ENCODE results near the gene PTMA. TPM values are rescaled to one million over a fixed set of nuclear protein-coding genes. Genes with fewer than 3 reads are reported as not detected.

PTMA gene
- total and polyA plus RNA-seq, 9 of the 15 experiments (the other 6 are each of a cell fraction or from before 2014, with no cell fraction given), result 429 to 2,322 (median 1,578) TPM

DNA sequence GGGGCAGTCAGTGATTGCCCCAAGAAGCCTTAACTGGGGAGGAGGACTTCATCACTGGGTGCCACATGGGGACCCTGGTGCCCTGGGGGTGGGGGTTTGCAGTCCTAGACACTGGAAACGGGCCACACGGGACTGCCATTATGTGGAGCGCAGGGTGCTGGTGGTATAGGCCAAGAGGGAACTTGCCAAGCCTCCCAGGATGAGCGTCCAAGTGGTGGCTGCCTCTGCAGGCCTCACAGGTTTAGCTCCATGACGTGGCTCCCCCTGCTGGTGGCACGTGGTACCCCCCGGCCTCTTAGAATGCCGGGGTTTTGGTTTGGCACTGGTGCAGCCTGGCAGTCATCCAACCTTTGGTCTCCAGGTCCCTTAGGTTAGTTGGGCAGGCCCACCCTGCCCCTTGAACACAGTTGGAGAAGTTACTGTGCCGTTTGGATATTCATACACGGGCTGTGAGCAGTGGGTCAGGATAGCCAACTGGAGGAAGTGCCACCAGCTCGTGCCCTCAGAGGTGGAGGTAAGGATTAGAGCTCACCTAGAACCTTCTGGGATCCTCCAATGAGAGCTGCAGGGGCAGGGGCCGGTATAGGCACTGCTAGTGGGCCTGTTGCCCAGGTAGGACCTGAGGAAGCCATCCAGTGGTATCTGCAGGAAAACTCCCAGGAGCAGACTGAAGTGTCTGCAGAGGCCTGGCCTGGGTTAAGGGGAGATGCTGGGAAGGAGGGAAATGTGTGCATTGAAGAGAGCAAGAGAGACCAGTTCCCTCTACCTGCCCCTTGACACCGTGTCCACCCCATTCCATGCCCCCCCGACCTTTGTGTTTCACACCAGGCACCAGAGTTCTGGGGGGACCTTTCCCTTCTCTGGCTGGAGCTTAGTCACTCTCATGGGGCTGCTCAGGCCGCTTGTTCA lies 5.7 kb downstream of the PTMA start (continued):
- TF ChIP-seq, protein P1, sequence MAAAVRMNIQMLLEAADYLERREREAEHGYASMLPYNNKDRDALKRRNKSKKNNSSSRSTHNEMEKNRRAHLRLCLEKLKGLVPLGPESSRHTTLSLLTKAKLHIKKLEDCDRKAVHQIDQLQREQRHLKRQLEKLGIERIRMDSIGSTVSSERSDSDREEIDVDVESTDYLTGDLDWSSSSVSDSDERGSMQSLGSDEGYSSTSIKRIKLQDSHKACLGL (CRISPR knock-in tag; IDR thresholded peaks at IDR 0.05; ENCODE audit: borderline replicate concordance, poor library complexity, severe bottlenecking), result no peak
- TF ChIP-seq ZSCAN32 (CRISPR knock-in tag; IDR thresholded peaks at IDR 0.05) (no peak), SP2 (IDR thresholded peaks at IDR 0.05; ENCODE audit: extremely low read depth, low read depth, low read length, poor library complexity, severe bottlenecking) (no peak), ZNF589 (CRISPR knock-in tag; IDR thresholded peaks at IDR 0.05; ENCODE audit: low read depth) (no peak), LCOR (CRISPR knock-in tag; IDR thresholded peaks at IDR 0.05) (peak; percentile 60; the same call in 1 of the 2 replicates), GATAD2A (IDR thresholded peaks at IDR 0.05) (no peak), CREB1 (IDR thresholded peaks at IDR 0.05) (peak; percentile 31; the same call in 1 of the 2 replicates), CREB1 (CRISPR knock-in tag; IDR thresholded peaks at IDR 0.05) (peak; percentile 60; the same call in 1 of the 2 replicates), ZNF445 (CRISPR knock-in tag; IDR thresholded peaks at IDR 0.05; ENCODE audit: low read depth) (peak; percentile 68; the same call in 1 of the 2 replicates), ZBED1 (IDR thresholded peaks at IDR 0.05) (no peak), RFX7 (CRISPR knock-in tag; IDR thresholded peaks at IDR 0.05) (peak; percentile 77; the same call in 1 of the 2 replicates), ZNF282 (CRISPR knock-in tag; IDR thresholded peaks at IDR 0.05) (no peak), ERF (CRISPR knock-in tag; IDR thresholded peaks at IDR 0.05) (peak; percentile 92)
- TF ChIP-seq, protein P2, sequence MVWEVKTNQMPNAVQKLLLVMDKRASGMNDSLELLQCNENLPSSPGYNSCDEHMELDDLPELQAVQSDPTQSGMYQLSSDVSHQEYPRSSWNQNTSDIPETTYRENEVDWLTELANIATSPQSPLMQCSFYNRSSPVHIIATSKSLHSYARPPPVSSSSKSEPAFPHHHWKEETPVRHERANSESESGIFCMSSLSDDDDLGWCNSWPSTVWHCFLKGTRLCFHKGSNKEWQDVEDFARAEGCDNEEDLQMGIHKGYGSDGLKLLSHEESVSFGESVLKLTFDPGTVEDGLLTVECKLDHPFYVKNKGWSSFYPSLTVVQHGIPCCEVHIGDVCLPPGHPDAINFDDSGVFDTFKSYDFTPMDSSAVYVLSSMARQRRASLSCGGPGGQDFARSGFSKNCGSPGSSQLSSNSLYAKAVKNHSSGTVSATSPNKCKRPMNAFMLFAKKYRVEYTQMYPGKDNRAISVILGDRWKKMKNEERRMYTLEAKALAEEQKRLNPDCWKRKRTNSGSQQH (CRISPR knock-in tag; IDR thresholded peaks at IDR 0.05), result no peak
- TF ChIP-seq, protein P3, sequence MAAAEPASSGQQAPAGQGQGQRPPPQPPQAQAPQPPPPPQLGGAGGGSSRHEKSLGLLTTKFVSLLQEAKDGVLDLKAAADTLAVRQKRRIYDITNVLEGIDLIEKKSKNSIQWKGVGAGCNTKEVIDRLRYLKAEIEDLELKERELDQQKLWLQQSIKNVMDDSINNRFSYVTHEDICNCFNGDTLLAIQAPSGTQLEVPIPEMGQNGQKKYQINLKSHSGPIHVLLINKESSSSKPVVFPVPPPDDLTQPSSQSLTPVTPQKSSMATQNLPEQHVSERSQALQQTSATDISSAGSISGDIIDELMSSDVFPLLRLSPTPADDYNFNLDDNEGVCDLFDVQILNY (CRISPR knock-in tag; IDR thresholded peaks at IDR 0.05), result no peak
- TF ChIP-seq, protein P4, sequence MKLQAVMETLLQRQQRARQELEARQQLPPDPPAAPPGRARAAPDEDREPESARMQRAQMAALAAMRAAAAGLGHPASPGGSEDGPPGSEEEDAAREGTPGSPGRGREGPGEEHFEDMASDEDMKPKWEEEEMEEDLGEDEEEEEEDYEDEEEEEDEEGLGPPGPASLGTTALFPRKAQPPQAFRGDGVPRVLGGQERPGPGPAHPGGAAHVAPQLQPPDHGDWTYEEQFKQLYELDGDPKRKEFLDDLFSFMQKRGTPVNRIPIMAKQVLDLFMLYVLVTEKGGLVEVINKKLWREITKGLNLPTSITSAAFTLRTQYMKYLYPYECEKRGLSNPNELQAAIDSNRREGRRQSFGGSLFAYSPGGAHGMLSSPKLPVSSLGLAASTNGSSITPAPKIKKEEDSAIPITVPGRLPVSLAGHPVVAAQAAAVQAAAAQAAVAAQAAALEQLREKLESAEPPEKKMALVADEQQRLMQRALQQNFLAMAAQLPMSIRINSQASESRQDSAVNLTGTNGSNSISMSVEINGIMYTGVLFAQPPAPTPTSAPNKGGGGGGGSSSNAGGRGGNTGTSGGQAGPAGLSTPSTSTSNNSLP (IDR thresholded peaks at IDR 0.05; ENCODE audit: borderline replicate concordance, low read depth, low read length), result no peak
- TF ChIP-seq, protein P5, sequence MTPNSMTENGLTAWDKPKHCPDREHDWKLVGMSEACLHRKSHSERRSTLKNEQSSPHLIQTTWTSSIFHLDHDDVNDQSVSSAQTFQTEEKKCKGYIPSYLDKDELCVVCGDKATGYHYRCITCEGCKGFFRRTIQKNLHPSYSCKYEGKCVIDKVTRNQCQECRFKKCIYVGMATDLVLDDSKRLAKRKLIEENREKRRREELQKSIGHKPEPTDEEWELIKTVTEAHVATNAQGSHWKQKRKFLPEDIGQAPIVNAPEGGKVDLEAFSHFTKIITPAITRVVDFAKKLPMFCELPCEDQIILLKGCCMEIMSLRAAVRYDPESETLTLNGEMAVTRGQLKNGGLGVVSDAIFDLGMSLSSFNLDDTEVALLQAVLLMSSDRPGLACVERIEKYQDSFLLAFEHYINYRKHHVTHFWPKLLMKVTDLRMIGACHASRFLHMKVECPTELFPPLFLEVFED (CRISPR knock-in tag; conservative IDR thresholded peaks at IDR 0.05), result peak; percentile 80; the same call in 1 of the 2 replicates
- TF ChIP-seq, protein P6, sequence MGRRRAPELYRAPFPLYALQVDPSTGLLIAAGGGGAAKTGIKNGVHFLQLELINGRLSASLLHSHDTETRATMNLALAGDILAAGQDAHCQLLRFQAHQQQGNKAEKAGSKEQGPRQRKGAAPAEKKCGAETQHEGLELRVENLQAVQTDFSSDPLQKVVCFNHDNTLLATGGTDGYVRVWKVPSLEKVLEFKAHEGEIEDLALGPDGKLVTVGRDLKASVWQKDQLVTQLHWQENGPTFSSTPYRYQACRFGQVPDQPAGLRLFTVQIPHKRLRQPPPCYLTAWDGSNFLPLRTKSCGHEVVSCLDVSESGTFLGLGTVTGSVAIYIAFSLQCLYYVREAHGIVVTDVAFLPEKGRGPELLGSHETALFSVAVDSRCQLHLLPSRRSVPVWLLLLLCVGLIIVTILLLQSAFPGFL (CRISPR knock-in tag; IDR thresholded peaks at IDR 0.05), result no peak
- TF ChIP-seq, protein P7, sequence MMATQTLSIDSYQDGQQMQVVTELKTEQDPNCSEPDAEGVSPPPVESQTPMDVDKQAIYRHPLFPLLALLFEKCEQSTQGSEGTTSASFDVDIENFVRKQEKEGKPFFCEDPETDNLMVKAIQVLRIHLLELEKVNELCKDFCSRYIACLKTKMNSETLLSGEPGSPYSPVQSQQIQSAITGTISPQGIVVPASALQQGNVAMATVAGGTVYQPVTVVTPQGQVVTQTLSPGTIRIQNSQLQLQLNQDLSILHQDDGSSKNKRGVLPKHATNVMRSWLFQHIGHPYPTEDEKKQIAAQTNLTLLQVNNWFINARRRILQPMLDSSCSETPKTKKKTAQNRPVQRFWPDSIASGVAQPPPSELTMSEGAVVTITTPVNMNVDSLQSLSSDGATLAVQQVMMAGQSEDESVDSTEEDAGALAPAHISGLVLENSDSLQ (IDR thresholded peaks at IDR 0.05), result no peak

All from K562 (cell line).